Lung (tissue), 12 donors: Measurements from ENCODE around the gene NCSTN. TPM values are rescaled to one million over a fixed set of nuclear protein-coding genes. Genes with fewer than 3 reads are reported as not detected.

ENCODE experiments used
- ATAC-seq: fragments of 200-7000 bp; cut with Tn5 transposase; one replicate; pipeline ENCODE4 v1.9.1; 2020; ENCODE audit warnings: moderate number of reproducible peaks; ENCODE audit not compliant: insufficient read depth, low FRiP score
- DNase-seq, 3 donors: peaks; one replicate each; pipeline ENCODE4 v3.0.0-alpha.2; 2013 to 2017
- H3K27ac ChIP-seq, 2 donors: one replicate each; pipeline ENCODE4 v1.5.1; 2013; ENCODE audit warnings: mild to moderate bottlenecking in 2 of 2, moderate library complexity in 2 of 2, control low read depth in 1 of 2, inconsistent platforms in 1 of 2, low read depth in 1 of 2, low read length in 1 of 2
- H3K27me3 ChIP-seq, 3 donors: one replicate each; pipeline ENCODE4 v1.5.1; 2013; ENCODE audit warnings: low read length in 2 of 3; ENCODE audit not compliant: control insufficient read depth in 3 of 3, insufficient read depth in 3 of 3
- H3K36me3 ChIP-seq, 4 donors: one replicate each; pipeline ENCODE4 v1.5.1; 2013; ENCODE audit warnings: low read length in 4 of 4, mild to moderate bottlenecking in 1 of 4, moderate library complexity in 1 of 4; ENCODE audit not compliant: control insufficient read depth in 4 of 4, insufficient read depth in 4 of 4
- H3K4me1 ChIP-seq, 5 donors: one replicate each; pipeline ENCODE4 v1.5.1; 2013; ENCODE audit warnings: low read length in 5 of 5, mild to moderate bottlenecking in 2 of 5, moderate library complexity in 1 of 5; ENCODE audit not compliant: control insufficient read depth in 5 of 5, insufficient read depth in 5 of 5
- H3K4me3 ChIP-seq: one replicate; pipeline ENCODE4 v1.5.1; 2013; ENCODE audit warnings: mild to moderate bottlenecking, control low read depth, moderate library complexity
- H3K9ac ChIP-seq, 2 donors: one replicate each; pipeline ENCODE4 v1.5.1; 2013; ENCODE audit warnings: low read length in 2 of 2, control low read depth in 1 of 2; ENCODE audit not compliant: insufficient read depth in 1 of 2
- H3K9me3 ChIP-seq, 4 donors: one replicate each; pipeline ENCODE4 v1.5.1; 2013; ENCODE audit warnings: low read length in 3 of 4, mild to moderate bottlenecking in 1 of 4, moderate library complexity in 1 of 4; ENCODE audit not compliant: control insufficient read depth in 4 of 4, insufficient read depth in 3 of 4
- CTCF ChIP-seq: IDR thresholded peaks from 2 replicates; pipeline ENCODE4 v1.5.1; 2012; ENCODE audit warnings: mild to moderate bottlenecking; ENCODE audit errors: control extremely low read depth, extremely low read depth
- WGBS, 2 donors: extraction: QIAGEN DNeasy Blood & Tissue Kit; methylation state at CpG; one replicate each; pipeline ENCODE4 v1.1.7; 2013; 5-methylcytosine and 5-hydroxymethylcytosine counted together
- polyA plus RNA-seq, 2 donors: library from polyadenylated mRNA; stranded (reverse); fragments of 200-250 nt; gene quantifications; one replicate each; pipeline ENCODE4 v1.2.1, GENCODE V29; 2013
- total RNA-seq, 2 donors: library from RNA; depleted of rRNA in 1 of 2; stranded (reverse); fragments of >200 nt in 1 of 2; gene quantifications; one replicate each; pipeline ENCODE4 v1.2.1, GENCODE V29; 2014 to 2021
- donor health status: control.
- donor health status: control.
- donor health status: Bipolar disorder and iron deficiency.
- donor health status: healthy.
- donor health status: DM: yes; HTN: yes; CAD: no.

The NCSTN gene
- total and polyA plus RNA-seq, 4 donors = 46.5 to 85.9 (median 77.8) TPM

DNA sequence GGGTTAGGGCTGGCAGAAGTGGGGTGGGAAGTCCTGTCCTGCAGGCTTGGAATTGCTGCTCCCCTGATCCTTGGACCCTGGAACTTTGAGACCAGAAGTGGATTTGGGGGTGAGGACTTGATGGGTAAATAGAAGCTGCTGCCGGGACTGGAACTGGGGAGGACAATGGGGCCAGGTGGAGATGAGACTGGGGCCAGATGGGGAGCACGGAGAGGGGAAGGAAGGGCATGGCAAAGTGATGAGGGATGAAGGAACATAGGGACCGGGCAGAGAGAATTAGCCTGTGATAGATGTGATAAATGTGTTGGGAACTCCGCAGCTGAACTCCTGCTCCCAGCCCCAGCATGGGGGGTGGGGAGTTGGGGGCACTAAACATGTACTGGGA lies 24.3 kb downstream of the NCSTN start:
- peaks cover 0 to 1% (median 0%) of the 10 kb centered on the region in 5 donors for H3K4me1 ChIP-seq
- DNase-seq (no peak), ATAC-seq (no peak)
- WGBS, 2 donors = 36 to 44% methylated on average over 4 of the region's 4 CpGs
- no peaks in the 10 kb centered on the region for H3K36me3 ChIP-seq
- peaks cover 0 to 10% (median 0%) of the 10 kb centered on the region in 3 donors for H3K27me3 ChIP-seq
- TF ChIP-seq CTCF = no peak
- H3K27ac ChIP-seq = no peak overlapping the region
- H3K9ac ChIP-seq = no peak overlapping the region
- H3K9me3 ChIP-seq = no peaks in the 10 kb centered on the region
- no peak overlapping the region for H3K4me3 ChIP-seq

DNA sequence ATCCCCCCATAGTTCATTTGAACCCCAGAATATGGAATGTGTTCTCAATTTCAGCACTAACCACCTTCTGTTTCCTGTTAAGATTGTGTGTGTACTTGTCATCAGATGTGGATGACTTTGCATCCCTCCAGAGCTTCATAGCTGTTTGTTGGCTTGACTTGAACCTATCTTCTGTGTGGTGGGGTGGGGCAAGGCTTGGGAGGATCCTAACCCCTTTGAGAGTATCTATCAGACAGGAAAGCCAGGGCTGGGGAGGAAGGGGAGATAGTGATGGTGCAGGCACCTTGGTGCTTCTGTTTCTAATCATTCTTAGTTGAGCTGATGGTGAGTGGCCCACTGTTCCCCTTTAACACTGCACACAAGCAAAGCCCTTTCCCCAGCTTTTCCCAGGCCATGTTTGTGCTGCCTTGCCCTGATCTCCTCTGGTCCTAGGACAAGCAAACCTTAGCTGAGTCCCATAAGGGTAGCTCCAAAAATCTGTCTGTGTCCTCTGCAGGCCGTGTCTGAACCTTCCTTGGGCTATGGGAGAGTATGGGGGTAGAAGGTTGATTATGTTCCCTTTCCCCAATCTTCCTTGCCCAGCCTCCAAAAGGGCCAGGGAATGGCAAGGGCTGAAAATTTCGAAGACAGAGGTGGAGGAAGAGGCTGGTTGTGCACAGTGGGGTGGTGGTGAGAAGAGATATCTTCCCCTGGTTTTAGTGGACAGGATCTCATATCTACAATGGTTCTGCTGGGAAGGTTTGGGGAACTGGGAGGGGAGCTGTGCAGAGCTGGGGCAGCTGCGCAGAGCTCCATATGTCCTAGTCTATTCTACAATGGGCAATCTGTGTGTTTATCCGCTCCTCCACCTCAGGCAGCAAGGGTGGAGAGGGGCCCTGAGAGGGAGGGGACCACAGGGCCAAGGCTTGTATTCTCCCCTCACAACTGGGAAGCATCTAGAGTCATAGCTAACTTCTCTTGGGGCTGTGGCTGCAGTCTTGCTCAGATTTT lies 25.0 kb downstream of the NCSTN start:
- 79 to 85% methylated on average over 4 of the region's 4 CpGs for WGBS, 2 donors
- ATAC-seq (no peak), DNase-seq (no peak)
- Histone ChIP-seq H3K36me3 (no peaks in the 10 kb centered on the region), H3K9ac (no peak overlapping the region), H3K9me3 (no peaks in the 10 kb centered on the region), H3K4me3 (no peak overlapping the region), H3K27ac (no peak overlapping the region), H3K4me1 (peaks cover 0 to 1% (median 0%) of the 10 kb centered on the region in 5 donors), H3K27me3 (peaks cover 0 to 10% (median 0%) of the 10 kb centered on the region in 3 donors)
- no peak for TF ChIP-seq CTCF

- no peak overlapping the region for H3K9ac ChIP-seq
- no peaks in the 10 kb centered on the region for H3K36me3 ChIP-seq
- H3K4me3 ChIP-seq = no peak overlapping the region
- no peak for TF ChIP-seq CTCF
- peaks cover 0 to 1% (median 0%) of the 10 kb centered on the region in 5 donors for H3K4me1 ChIP-seq
- H3K9me3 ChIP-seq = no peaks in the 10 kb centered on the region
- no peak overlapping the region for H3K27ac ChIP-seq
- 73 to 93% methylated on average over 1 of the region's 1 CpG for WGBS, 2 donors
- ATAC-seq (no peak), DNase-seq (no peak)
- H3K27me3 ChIP-seq = peaks cover 0 to 10% (median 0%) of the 10 kb centered on the region in 3 donors
These were observed 25.9 kb downstream of the NCSTN start for GRCh38 chr1:160369087-160369486.
